Tibial artery (tissue), 4 donors: Measurements from ENCODE around the gene EFEMP2.
A peak's percentile ranks its signal among the peaks of the same experiment; 100 is the strongest.

ENCODE experiments used
- DNase-seq, 2 donors: peaks; one replicate each; pipeline ENCODE4 v3.0.0-alpha.2; 2019
- H3K27ac ChIP-seq, 2 donors: fragments of 200-600 bp; sonication (generic) in 1 of 2; 1 replicate in 1 of 2; 2 replicates in 1 of 2; pipeline ENCODE4 v1.5.1; 2018 to 2019; ENCODE audit warnings: mild to moderate bottlenecking in 1 of 2
- H3K27me3 ChIP-seq, 2 donors: fragments of 200-600 bp; sonication (generic) in 1 of 2; one replicate each; pipeline versions ENCODE4 v1.5.1 to v1.6.0; 2016 to 2019
- H3K36me3 ChIP-seq, 3 donors: fragments of 200-600 bp; sonication (generic) in 2 of 3; one replicate each; pipeline ENCODE4 v1.5.1; 2016 to 2019; ENCODE audit warnings: mild to moderate bottlenecking in 2 of 3
- H3K4me1 ChIP-seq, 4 donors: fragments of 200-600 bp; sonication (generic) in 2 of 4; 1 replicate in 3 of 4; 2 replicates in 1 of 4; pipeline ENCODE4 v1.5.1; 2016 to 2019
- H3K4me3 ChIP-seq, 2 donors: fragments of 200-600 bp; sonication (generic) in 1 of 2; 1 replicate in 1 of 2; 2 replicates in 1 of 2; pipeline ENCODE4 v1.5.1; 2018 to 2019; ENCODE audit warnings: mild to moderate bottlenecking in 2 of 2
- H3K9me3 ChIP-seq, 3 donors: fragments of 200-600 bp; sonication (generic) in 1 of 3; one replicate each; pipeline ENCODE4 v1.5.1; 2016 to 2019
- CTCF ChIP-seq, 2 experiments: fragments of 200-600 bp in 1 of 2; fragments of 450-650 bp in 1 of 2; IDR thresholded peaks; one replicate each; pipeline ENCODE4 v1.5.1; 2017 to 2019; ENCODE audit warnings: antibody characterized with exemption in 2 of 2, mild to moderate bottlenecking in 1 of 2, moderate library complexity in 1 of 2
- intact Hi-C: fragments of 100-400 bp; cut with DNase I; formaldehyde crosslinking; loops from one replicate; pipeline ENCODE4 v1.15.0; 2023; ENCODE audit warnings: low total_unique reads

Gene EFEMP2

GRCh38 chr11:65851811-65852507 is 20.6 kb downstream of the EFEMP2 start:
- peaks cover 0 to 4% (median 0%) of the 10 kb centered on the region in 3 donors for H3K9me3 ChIP-seq
- no peaks in the 10 kb centered on the region for H3K27me3 ChIP-seq
- peaks cover 48 to 62% (median 59%) of the 10 kb centered on the region in 3 donors for H3K36me3 ChIP-seq
- H3K27ac ChIP-seq, result no peak overlapping the region
- H3K4me3 ChIP-seq, result no peak overlapping the region
- TF ChIP-seq CTCF (IDR thresholded peaks at IDR 0.05), result no peak
- intact Hi-C loops, result no loop called here
- peak in 1 of 2 donors; percentile 54 for DNase-seq
- peaks cover 0 to 29% (median 21%) of the 10 kb centered on the region in 4 donors for H3K4me1 ChIP-seq

- peaks cover 0 to 4% (median 0%) of the 10 kb centered on the region in 3 donors for H3K9me3 ChIP-seq
- no peaks in the 10 kb centered on the region for H3K27me3 ChIP-seq
- H3K36me3 ChIP-seq, result peaks cover 48 to 60% (median 59%) of the 10 kb centered on the region in 3 donors
- no peak for TF ChIP-seq CTCF (IDR thresholded peaks at IDR 0.05)
- intact Hi-C loops, result no loop called here
- H3K27ac ChIP-seq, result no peak overlapping the region
- H3K4me1 ChIP-seq, result peaks cover 0 to 22% (median 14%) of the 10 kb centered on the region in 4 donors
- H3K4me3 ChIP-seq, result no peak overlapping the region
- peak in 1 of 2 donors; percentile 31 for DNase-seq
Observed at GRCh38 chr11:65851083-65851579, 21.5 kb downstream of the EFEMP2 start.

DNA sequence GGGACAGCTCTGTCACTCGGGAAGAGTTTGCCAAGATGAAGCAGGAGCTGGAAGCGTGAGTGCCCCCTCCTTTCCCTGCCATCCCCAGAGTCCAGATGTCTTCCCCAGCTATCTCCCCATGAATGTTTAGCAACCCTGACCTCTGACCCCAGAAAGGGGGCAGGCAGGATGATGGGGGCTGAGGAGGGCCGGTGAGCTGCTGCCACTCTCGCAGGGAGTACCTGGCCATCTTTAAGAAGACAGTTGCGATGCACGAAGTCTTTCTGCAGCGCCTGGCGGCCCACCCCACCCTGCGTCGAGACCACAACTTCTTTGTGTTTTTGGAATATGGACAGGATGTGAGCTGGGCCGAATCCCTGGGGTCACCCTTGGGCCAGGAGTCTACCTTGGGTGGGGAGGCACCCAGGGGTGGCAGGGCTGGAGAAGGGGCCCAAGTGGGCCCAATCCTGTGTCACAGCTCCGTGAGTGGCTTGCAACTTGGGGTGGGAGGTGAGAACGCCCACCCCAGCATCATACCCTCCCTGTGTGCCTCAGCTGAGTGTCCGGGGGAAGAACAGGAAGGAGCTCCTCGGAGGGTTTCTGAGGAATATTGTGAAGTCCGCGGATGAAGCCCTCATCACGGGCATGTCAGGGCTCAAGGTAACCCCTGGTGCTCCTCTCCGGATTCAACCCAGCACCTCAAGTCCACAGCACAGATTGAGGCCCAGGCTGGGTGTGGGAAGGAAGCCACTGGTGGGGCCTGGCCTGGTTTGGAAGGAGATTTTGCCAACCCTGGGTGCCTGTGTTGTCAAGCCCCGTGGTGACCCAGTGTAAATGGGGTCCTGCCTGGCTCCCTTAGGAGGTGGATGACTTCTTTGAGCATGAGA is 22.1 kb downstream of the EFEMP2 start:
- peaks cover 0 to 15% (median 7%) of the 10 kb centered on the region in 4 donors for H3K4me1 ChIP-seq
- H3K36me3 ChIP-seq, result peaks cover 43 to 53% (median 52%) of the 10 kb centered on the region in 3 donors
- TF ChIP-seq CTCF (IDR thresholded peaks at IDR 0.05), result no peak
- no peaks in the 10 kb centered on the region for H3K27me3 ChIP-seq
- H3K27ac ChIP-seq, result no peak overlapping the region
- DNase-seq, result no peak
- intact Hi-C loops, result no loop called here
- peaks cover 0 to 4% (median 0%) of the 10 kb centered on the region in 3 donors for H3K9me3 ChIP-seq
- H3K4me3 ChIP-seq, result no peak overlapping the region

DNA sequence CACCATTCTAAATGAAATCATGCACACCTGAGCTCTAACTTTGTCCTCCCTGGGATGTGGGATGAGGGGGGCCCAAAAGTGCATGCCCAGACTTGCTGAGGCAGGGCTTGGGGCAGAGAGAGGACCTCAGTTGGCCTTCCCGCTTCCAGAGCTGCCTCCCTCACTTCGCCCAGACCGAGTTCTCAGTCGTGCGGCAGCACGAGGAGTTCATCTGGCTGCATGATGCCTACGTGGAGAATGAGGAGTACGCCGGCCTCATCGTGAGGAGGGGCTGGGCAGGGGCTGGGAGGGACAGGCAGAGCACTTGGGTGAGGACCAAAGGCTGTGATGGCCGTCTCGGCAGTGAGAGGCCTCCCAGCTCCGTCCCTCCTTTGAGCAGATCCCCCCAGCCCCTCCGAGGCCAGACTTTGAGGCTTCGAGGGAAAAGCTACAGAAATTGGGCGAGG is 22.8 kb downstream of the EFEMP2 start:
- no peak overlapping the region for H3K27ac ChIP-seq

More for the DNA sequence above, 22.8 kb downstream of the EFEMP2 start:
- H3K36me3 ChIP-seq, result peaks cover 36 to 46% (median 46%) of the 10 kb centered on the region in 3 donors
- no peaks in the 10 kb centered on the region for H3K27me3 ChIP-seq
- H3K9me3 ChIP-seq, result peaks cover 0 to 4% (median 0%) of the 10 kb centered on the region in 3 donors
- peaks cover 0 to 11% (median 3%) of the 10 kb centered on the region in 4 donors for H3K4me1 ChIP-seq
- no peak for TF ChIP-seq CTCF (IDR thresholded peaks at IDR 0.05)
- H3K4me3 ChIP-seq, result no peak overlapping the region
- DNase-seq, result no peak
- intact Hi-C loops, result no loop called here
